ENCODE measurements around the gene SDK1. TPM values are rescaled to one million over a fixed set of nuclear protein-coding genes. Genes with fewer than 3 reads are reported as not detected.

The SDK1 gene
- total RNA-seq, 1 experiment from 2014 or later: 5.1 TPM

- no peak for DNase-seq (ENCODE audit: low spot score)
These were observed 833.2 kb downstream of the SDK1 start for GRCh38 chr7:4134204-4134603.

GRCh38 chr7:4134631-4135030 is 833.6 kb downstream of the SDK1 start:
- DNase-seq (ENCODE audit: low spot score): no peak

DNA sequence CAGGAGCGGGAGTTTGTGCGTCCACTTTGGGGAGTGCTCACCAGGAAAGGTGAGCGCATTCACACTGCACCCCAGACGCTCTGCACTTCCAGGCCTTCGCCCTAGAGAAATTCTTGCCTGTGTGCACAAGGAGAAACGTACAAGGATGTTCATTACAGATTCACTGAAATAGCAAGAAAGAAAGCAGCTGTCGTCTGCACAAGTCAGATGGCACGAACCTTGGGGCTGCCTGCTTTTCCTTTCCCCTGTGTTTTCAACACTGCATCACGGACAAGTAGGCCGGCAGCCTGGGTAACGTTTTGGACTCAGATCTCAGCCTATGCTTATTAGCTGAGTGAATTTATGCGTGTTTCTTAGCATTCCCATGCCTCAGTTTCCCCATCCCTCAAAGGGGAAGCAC is 834.2 kb downstream of the SDK1 start:
- no peak for DNase-seq (ENCODE audit: low spot score)

- no peak for DNase-seq (ENCODE audit: low spot score)
These were observed 835.0 kb downstream of the SDK1 start for GRCh38 chr7:4136036-4136435.

- DNase-seq (ENCODE audit: low spot score): no peak
These were observed 835.6 kb downstream of the SDK1 start for GRCh38 chr7:4136501-4137110.

DNA sequence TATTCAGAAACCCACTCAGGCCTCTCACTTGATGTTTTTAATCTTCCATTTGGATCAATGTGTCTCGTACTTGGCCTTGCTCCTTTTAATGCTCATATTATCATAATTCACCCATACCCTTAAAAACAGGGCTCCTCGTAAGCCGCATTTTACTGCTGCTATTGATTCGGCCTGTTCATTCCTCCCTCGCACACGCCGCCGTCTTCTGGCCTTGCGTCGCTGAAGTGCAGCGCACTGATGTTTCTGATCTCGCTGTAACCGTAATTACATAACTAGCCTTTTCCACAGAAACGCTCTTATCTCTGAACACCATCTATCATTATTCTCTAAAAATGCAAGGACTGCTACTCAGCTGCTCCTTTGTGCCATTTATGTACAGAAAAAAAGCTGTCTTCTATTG is 836.5 kb downstream of the SDK1 start:
- no peak for DNase-seq (ENCODE audit: low spot score)

DNA sequence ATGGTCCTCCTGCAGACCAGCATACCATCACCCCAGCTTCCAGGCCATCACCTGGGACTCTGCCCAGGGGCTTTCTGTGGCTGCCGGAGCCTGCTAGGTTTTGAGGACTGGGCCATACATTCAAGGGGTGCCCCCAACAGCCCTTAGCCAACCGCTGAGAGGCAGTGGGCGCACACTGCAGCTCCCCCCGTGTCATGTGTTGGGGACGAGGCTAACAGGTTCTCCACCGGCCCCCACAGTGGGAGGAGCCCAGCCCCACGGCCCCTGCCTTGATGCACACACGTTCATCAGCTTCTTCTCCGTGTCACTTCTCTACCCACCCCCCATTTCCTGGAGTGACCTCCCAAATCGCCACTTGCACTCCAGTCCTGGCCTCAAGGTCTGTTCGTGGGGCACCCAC is 837.8 kb downstream of the SDK1 start:
- no peak for DNase-seq (ENCODE audit: low spot score)

DNA sequence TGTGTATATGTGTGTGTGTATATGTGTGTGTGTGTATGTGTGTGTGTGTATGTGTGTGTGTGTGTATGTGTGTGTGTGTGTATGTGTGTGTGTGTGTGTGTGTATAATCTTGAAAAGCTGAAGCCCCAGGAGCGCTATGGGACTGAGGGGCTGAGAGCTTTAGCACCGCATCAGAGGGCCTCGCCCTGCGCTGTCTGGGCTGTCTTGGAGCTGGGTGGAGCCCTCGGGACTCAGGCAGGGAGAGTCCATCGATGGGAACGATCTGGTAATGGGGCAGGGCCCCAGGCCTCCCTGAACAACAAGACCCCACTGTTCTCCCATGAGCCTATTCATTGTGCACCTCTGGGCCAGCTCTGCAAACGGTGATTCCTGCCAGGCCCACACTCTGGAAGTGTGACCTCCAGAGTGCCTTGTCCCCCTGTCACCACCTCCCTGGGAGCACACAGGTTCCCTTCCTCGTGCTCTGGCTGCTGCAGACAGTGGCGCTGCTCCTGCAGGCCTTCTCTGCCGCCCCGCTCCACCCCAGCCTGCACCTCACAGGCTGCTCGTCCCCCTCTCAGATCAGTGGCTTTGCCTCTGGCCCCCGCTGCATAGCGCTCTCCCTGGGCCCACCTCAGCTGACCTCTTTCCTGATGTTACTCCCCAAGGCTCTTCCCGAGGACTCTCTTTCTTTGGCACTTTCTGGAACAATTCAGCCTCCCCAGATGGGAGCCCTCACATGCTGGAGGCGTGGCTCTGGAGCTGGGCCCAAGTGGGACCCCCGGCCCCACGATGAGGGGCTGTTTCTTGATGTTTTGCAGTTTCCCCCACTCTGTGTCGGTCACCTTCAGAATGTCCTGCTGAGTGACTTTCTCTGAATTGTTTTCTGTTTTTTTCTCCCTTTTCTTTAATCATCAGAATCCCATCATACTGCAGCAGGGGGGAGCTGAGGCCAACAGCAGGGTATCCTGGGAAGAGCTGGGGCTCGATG is 838.9 kb downstream of the SDK1 start:
- no peak for DNase-seq (ENCODE audit: low spot score)

DNA sequence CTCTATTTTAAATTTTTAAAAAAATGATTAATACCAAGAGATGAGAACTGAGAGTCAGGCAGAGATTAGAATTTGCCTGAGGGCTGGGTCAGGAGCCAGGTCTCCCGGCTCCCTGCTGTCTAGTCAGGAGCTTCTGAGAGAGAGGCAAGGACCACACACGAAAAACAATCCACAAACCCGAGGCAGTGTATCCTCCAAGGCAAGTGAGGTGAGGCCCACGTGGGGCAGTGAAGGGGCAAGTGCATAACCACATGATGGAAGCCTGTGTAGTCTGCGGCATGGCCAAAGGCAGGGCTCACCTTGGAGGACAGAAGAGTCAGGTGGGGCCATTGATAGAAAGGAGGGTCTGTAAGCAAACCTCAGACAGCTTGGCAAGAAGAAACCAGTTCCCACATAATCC is 839.9 kb downstream of the SDK1 start:
- DNase-seq (ENCODE audit: low spot score): no peak

DNA sequence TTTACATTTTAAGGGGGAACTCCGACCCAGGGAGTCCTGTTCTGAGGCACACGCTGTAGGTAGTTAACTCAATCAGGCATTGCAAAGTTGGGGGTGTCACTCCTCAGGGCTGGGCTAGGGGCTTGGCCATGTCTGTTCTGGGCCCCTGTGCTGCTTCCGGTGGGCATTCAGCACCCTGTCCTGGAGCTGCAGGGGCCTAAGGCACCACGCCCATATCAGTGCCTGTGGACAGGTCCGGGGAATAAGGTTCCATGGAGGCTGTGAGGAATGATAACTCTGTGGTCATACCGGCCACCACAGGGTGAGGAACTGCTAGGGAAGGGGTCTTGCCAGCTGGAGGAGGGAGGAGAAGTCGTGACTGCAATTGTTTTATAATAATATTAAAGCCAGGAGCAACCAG is 842.0 kb downstream of the SDK1 start:
- no peak for DNase-seq (ENCODE audit: low spot score)

DNA sequence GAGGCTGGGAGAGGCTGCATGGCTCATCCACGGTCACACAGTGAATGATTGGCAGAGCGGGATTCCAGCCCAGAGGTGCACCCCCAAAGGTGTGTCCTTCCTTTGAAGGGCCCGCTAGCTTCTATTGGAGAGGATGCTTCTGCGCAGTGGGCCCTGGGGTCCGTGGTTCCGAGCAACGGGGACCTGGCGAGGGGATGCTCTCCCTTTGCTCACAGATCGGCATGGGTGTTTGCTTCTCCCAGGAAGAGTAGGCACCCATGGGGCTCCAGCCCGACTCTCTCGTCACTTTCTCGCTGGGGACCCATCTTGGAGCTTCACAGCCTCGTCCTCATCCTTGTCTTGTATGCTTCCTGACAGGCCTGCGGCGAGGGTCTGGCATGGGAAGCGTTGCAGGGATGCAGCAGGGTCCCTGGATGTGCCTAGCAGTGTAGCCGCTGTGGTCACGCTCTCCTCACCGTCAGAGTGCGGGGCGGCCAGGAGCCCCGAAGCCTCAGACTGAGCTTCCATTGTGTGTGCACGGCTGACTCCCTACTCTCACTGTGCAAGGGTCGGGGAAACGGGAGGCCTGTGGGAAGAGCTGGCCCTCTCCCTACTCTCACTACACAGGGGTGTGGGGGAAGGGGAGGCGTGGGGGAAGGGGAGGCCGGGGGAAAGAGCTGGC is 842.6 kb downstream of the SDK1 start:
- DNase-seq (ENCODE audit: low spot score): no peak

GRCh38 chr7:4144172-4144701 is 843.2 kb downstream of the SDK1 start:
- DNase-seq (ENCODE audit: low spot score): no peak

- DNase-seq (ENCODE audit: low spot score): no peak
These were observed 843.9 kb downstream of the SDK1 start for GRCh38 chr7:4144811-4145510.

- no peak for DNase-seq (ENCODE audit: low spot score)
These were observed 844.5 kb downstream of the SDK1 start for GRCh38 chr7:4145576-4145975.

DNA sequence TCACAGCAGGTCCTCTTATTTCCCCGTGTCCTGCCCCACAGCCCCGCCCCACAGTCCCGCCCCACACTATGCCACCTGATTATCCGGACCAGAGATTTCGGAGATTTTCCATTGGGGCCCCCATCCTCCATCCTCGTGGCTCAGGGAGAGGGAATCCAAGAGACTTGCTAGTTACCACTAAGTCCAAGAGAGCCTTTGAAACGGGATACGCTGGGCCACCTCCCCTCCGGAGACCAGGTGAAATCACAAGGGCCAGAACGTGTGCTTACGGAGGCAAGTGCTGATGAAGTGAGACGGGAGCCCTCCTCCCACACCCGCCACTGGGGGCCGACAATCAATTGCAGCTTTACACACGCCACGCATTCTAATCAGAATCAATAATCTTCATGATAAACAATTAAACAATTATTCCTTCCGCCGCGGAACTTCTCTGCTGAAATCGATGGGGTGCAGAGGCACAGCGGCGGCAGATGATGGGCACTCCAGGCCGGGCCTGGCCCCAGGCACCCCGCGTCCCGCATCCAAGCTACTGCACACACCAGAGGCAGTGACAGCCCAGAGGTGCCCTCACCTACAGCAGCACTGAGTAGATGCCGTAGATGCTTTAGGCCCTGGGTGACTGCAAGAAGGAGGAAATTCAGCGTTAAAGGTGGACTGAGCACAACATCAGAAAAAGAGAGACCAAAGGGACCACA is 847.0 kb downstream of the SDK1 start:
- no peak for DNase-seq (ENCODE audit: low spot score)

DNA sequence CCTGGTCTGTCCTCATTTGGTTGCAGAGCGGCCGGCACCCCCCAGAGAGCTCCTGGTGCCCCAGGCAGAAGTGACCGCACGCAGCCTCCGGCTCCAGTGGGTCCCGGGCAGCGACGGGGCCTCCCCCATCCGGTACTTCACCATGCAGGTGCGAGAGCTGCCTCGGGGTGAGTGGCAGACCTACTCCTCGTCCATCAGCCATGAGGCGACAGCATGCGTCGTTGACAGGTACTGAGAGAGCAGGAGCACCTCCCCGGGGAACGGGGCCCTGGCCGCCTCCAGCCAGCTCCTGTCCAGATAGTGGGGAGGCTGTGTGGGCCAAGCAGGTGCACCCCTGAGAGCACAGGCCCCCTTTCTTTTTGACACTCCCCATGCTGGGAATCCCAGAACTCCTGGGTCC is 848.2 kb downstream of the SDK1 start:
- no peak for DNase-seq (ENCODE audit: low spot score)

DNA sequence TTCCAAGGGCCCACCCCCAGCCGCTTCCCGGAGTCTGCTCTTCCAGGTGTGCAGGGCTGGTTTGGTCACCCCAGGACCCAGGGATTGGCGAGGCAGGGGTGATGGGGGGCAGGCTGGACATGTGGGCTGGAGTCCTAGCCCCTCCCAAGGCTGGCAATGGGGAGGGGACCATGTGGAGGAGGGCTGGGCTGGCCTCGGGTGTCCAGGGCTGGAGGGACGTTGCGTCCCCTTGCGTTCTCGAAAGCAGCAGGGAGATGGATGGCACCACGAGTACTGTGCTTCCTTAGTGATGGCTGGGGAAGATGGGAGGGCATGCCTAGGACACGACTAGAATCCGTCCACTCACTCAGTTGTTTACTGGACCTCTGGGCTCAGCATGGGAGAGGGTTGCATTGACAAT is 848.6 kb downstream of the SDK1 start:
- no peak for DNase-seq (ENCODE audit: low spot score)

DNA sequence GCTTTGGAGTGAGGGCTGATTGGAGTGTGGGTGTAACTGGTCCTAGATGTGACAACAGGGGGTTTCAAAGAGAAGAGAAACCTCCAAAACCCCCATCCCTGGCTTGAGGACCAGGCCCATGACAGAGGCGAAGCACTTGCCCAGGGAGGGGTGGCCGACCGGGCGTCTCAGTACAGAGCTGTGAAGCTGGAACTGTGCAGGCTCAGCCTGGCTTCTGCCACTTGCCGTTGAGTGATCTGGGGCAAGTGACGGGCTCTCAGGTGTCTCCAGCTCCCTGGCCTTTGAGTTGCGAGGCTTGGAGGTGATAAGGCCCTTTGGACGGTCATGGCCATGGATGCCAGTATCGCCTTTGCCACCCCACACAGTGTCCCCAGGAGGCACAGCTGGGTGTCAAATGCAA is 849.7 kb downstream of the SDK1 start:
- no peak for DNase-seq (ENCODE audit: low spot score)

DNA sequence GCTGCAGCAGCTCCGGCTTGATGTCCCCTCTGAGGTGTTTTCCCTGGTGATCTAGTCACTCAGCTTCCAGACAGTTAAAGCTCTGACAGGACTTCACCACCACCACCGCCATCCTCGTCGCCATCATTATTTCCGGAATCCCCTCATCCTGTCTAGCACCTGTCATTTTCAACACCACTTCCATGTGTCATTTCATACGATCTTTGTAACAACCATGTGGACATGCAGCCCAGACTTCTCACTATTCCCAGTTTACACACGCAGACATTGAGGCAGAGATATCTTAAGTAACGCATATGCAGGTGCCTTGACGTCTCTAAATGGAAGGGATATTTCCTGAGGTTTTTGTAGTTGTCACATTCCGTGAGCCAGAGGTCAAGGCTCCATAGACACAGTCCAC is 850.5 kb downstream of the SDK1 start:
- DNase-seq (ENCODE audit: low spot score): no peak

- no peak for DNase-seq (ENCODE audit: low spot score)
These were observed 851.0 kb downstream of the SDK1 start for GRCh38 chr7:4151926-4152549.

All from H4 (cell line).